Astrocyte (in vitro differentiated cells and primary cell): ENCODE measurements around the gene PAMR1. TPM values are rescaled to one million over a fixed set of nuclear protein-coding genes. Genes with fewer than 3 reads are reported as not detected.
A peak's percentile ranks its signal among the peaks of the same experiment; 100 is the strongest.

Experiments used
- DNase-seq: peaks from one replicate; pipeline ENCODE4 v3.0.0-alpha.2; 2010; ENCODE audit warnings: low read depth
- FAIRE-seq: peaks from 2 replicates; lab custom pipeline; 2011; peaks lifted over from hg19 to GRCh38; lab: Jason Lieb, UNC
- H2AFZ ChIP-seq: 2 replicates; pipeline ENCODE4 v1.6.0; 2012; ENCODE audit warnings: low read depth, low read length, inconsistent platforms
- H3K27ac ChIP-seq: 2 replicates; pipeline ENCODE4 v1.5.1; 2011; ENCODE audit warnings: low read depth, low read length, inconsistent platforms
- H3K27me3 ChIP-seq: 2 replicates; pipeline ENCODE4 v1.6.0; 2011; ENCODE audit warnings: low read length, inconsistent platforms; ENCODE audit not compliant: insufficient read depth
- H3K36me3 ChIP-seq: 2 replicates; pipeline ENCODE4 v1.5.1; 2011; ENCODE audit warnings: low read length, inconsistent platforms; ENCODE audit not compliant: insufficient read depth
- H3K4me1 ChIP-seq: 2 replicates; pipeline ENCODE4 v1.5.1; 2011; ENCODE audit warnings: low read length, inconsistent platforms; ENCODE audit not compliant: insufficient read depth
- H3K4me2 ChIP-seq: 2 replicates; pipeline ENCODE4 v1.6.0; 2012; ENCODE audit warnings: low read length, inconsistent platforms
- H3K4me3 ChIP-seq: 2 replicates; pipeline ENCODE4 v1.5.1; 2011; ENCODE audit warnings: low read depth, mild to moderate bottlenecking, low read length, inconsistent platforms; ENCODE audit not compliant: insufficient read depth
- H3K79me2 ChIP-seq: 2 replicates; pipeline ENCODE4 v1.6.0; 2012; ENCODE audit warnings: mild to moderate bottlenecking, low read length, inconsistent platforms; ENCODE audit not compliant: insufficient read depth
- H3K9ac ChIP-seq: 2 replicates; pipeline ENCODE4 v1.6.0; 2012; ENCODE audit warnings: mild to moderate bottlenecking, low read length, inconsistent platforms
- H3K9me3 ChIP-seq: 2 replicates; pipeline ENCODE4 v1.5.1; 2012; ENCODE audit warnings: low read depth, mild to moderate bottlenecking, low read length, inconsistent platforms; ENCODE audit not compliant: insufficient read depth
- H4K20me1 ChIP-seq: 2 replicates; pipeline ENCODE4 v1.6.0; 2012; ENCODE audit warnings: low read length, inconsistent platforms; ENCODE audit not compliant: insufficient read depth
- H3K27ac Mint-ChIP-seq: one replicate; pipeline ENCODE4 v1.8.0; 2021; ENCODE audit warnings: mild to moderate bottlenecking, mixed read lengths; ENCODE audit not compliant: unreplicated experiment
- H3K27me3 Mint-ChIP-seq: one replicate; pipeline ENCODE4 v1.8.0; 2021; ENCODE audit warnings: low read depth, mixed read lengths; ENCODE audit not compliant: unreplicated experiment
- H3K36me3 Mint-ChIP-seq: one replicate; pipeline ENCODE4 v1.8.0; 2021; ENCODE audit warnings: low read depth, mixed read lengths; ENCODE audit not compliant: unreplicated experiment
- H3K4me1 Mint-ChIP-seq: one replicate; pipeline ENCODE4 v1.8.0; 2021; ENCODE audit warnings: low read depth, mixed read lengths; ENCODE audit not compliant: unreplicated experiment
- H3K4me3 Mint-ChIP-seq: one replicate; pipeline ENCODE4 v1.8.0; 2021; ENCODE audit warnings: mild to moderate bottlenecking, moderate library complexity, mixed read lengths; ENCODE audit not compliant: unreplicated experiment
- H3K9me3 Mint-ChIP-seq: one replicate; pipeline ENCODE4 v1.8.0; 2021; ENCODE audit warnings: mild to moderate bottlenecking, mixed read lengths; ENCODE audit not compliant: unreplicated experiment
- EZH2 ChIP-seq: IDR thresholded peaks from 2 replicates; pipeline ENCODE4 v1.6.1; 2012; ENCODE audit warnings: mild to moderate bottlenecking, low read length, inconsistent platforms; ENCODE audit not compliant: insufficient read depth
- total RNA-seq: library from RNA; stranded (reverse); gene quantifications from 2 replicates; pipeline ENCODE4 v1.2.1, GENCODE V29; 2021
- TF ChIP-seq, protein P1 (sequence below): IDR thresholded peaks from 2 replicates; pipeline ENCODE4 v1.5.1; 2011; ENCODE audit warnings: low read depth, mild to moderate bottlenecking, inconsistent platforms, low read length, moderate library complexity; ENCODE audit not compliant: insufficient read depth

The PAMR1 gene
- total RNA-seq, 1 donor from 2014 or later = 12.6 TPM

- FAIRE-seq = no peak
- Histone ChIP-seq H3K4me2 (no peak overlapping the region), H3K4me3 (no peak overlapping the region)
Observed at GRCh38 chr11:35518766-35519165, 6.7 kb downstream of the PAMR1 start.

DNA sequence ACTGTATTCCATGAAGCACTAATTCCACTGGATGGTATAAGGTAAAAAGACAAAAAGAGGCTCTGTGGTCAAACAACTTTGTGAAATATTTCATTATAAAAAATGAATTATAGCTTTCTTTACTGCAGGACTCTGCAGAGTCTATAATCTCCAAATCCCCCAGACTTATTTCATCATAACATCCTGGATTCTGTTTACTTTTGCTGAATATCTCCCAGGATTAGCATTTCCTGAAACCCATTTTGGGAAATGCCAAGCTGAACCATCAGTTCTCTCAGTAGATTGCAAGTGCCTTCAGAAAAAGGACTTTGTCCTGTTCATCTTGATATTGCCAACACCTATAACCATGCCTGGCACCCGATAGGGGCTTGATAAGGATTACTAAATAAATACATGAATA, 7.9 kb downstream of the PAMR1 start:
- Mint-ChIP-seq H3K36me3 (peaks cover 2% of the 10 kb centered on the region), H3K27me3 (no peaks in the 10 kb centered on the region), H3K9me3 (no peaks in the 10 kb centered on the region), H3K4me3 (no peak overlapping the region), H3K4me1 (peaks cover 38% of the 10 kb centered on the region), H3K27ac (no peak overlapping the region)
- no peak overlapping the region for H2AFZ ChIP-seq
- no peaks in the 10 kb centered on the region for H3K9me3 ChIP-seq
- no peak overlapping the region for H3K4me3 ChIP-seq
- no peak for TF ChIP-seq EZH2
- TF ChIP-seq, protein P1, sequence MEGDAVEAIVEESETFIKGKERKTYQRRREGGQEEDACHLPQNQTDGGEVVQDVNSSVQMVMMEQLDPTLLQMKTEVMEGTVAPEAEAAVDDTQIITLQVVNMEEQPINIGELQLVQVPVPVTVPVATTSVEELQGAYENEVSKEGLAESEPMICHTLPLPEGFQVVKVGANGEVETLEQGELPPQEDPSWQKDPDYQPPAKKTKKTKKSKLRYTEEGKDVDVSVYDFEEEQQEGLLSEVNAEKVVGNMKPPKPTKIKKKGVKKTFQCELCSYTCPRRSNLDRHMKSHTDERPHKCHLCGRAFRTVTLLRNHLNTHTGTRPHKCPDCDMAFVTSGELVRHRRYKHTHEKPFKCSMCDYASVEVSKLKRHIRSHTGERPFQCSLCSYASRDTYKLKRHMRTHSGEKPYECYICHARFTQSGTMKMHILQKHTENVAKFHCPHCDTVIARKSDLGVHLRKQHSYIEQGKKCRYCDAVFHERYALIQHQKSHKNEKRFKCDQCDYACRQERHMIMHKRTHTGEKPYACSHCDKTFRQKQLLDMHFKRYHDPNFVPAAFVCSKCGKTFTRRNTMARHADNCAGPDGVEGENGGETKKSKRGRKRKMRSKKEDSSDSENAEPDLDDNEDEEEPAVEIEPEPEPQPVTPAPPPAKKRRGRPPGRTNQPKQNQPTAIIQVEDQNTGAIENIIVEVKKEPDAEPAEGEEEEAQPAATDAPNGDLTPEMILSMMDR = no peak
- H3K79me2 ChIP-seq = no peaks in the 10 kb centered on the region
- no peaks in the 10 kb centered on the region for H4K20me1 ChIP-seq
- DNase-seq (no peak), FAIRE-seq (no peak)
- no peak overlapping the region for H3K27ac ChIP-seq
- H3K9ac ChIP-seq = no peak overlapping the region
- no peaks in the 10 kb centered on the region for H3K27me3 ChIP-seq
- peaks cover 4% of the 10 kb centered on the region for H3K4me1 ChIP-seq
- no peaks in the 10 kb centered on the region for H3K36me3 ChIP-seq
- no peak overlapping the region for H3K4me2 ChIP-seq

More at GRCh38 chr11:35518766-35519165, 6.7 kb downstream of the PAMR1 start:
- no peak overlapping the region for H3K4me3 Mint-ChIP-seq
- Histone ChIP-seq H3K79me2 (no peaks in the 10 kb centered on the region), H4K20me1 (no peaks in the 10 kb centered on the region), H3K4me1 (peaks cover 4% of the 10 kb centered on the region), H2AFZ (no peak overlapping the region), H3K27ac (no peak overlapping the region), H3K9ac (no peak overlapping the region), H3K9me3 (no peaks in the 10 kb centered on the region), H3K36me3 (no peaks in the 10 kb centered on the region), H3K27me3 (no peaks in the 10 kb centered on the region)
- H3K27ac Mint-ChIP-seq = no peak overlapping the region
- TF ChIP-seq EZH2 = no peak
- TF ChIP-seq, protein P1 = no peak
- H3K27me3 Mint-ChIP-seq = no peaks in the 10 kb centered on the region
- peaks cover 2% of the 10 kb centered on the region for H3K36me3 Mint-ChIP-seq
- peaks cover 35% of the 10 kb centered on the region for H3K4me1 Mint-ChIP-seq
- peak; percentile 46 for DNase-seq
- H3K9me3 Mint-ChIP-seq = no peaks in the 10 kb centered on the region

DNA sequence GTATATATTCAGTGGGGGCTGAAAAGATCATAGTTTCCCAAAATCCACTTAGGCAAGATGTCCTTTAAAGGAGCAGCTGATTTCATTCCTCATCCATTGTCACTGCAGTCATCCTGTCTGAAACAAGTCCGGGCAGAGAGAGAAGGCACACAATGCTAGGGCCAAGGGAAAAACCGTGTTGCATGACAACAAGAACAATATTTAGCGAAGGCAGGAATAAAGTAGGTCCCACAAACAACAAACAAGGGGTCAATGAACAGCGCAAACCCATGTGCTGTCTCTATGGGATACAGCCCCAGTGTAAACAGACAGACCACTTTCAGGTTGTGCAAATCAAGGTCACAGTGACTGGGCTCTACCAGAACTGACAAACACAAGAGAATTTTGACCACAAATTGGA, 9.0 kb downstream of the PAMR1 start:
- Histone ChIP-seq H2AFZ (no peak overlapping the region), H3K4me1 (peaks cover 13% of the 10 kb centered on the region), H4K20me1 (no peaks in the 10 kb centered on the region), H3K9me3 (no peaks in the 10 kb centered on the region), H3K27ac (no peak overlapping the region), H3K36me3 (no peaks in the 10 kb centered on the region), H3K79me2 (no peaks in the 10 kb centered on the region), H3K4me3 (no peak overlapping the region), H3K9ac (no peak overlapping the region), H3K4me2 (no peak overlapping the region), H3K27me3 (no peaks in the 10 kb centered on the region)
- Mint-ChIP-seq H3K27me3 (no peaks in the 10 kb centered on the region), H3K4me3 (peak overlapping the region; percentile 0), H3K27ac (no peak overlapping the region), H3K36me3 (peaks cover 2% of the 10 kb centered on the region), H3K9me3 (no peaks in the 10 kb centered on the region), H3K4me1 (peaks cover 44% of the 10 kb centered on the region)
- DNase-seq (no peak), FAIRE-seq (no peak)
- TF ChIP-seq, protein P1 = no peak
- no peak for TF ChIP-seq EZH2
